Neuronal stem cell (in vitro differentiated cells): Measurements from ENCODE around the gene NTMT2.
A peak's percentile ranks its signal among the peaks of the same experiment; 100 is the strongest.

Experiments used
- DNase-seq: peaks from one replicate; pipeline ENCODE4 v3.0.0-alpha.2; 2013; ENCODE audit warnings: low spot score
- H2AFZ ChIP-seq: one replicate; pipeline ENCODE4 v1.6.1; 2013; ENCODE audit warnings: mild to moderate bottlenecking, low read length, inconsistent platforms
- H2AK5ac ChIP-seq: 2 replicates; pipeline ENCODE4 v1.6.1; 2013; ENCODE audit warnings: low read depth, mild to moderate bottlenecking, inconsistent platforms, low read length, moderate library complexity, mixed read lengths
- H2BK120ac ChIP-seq: 2 replicates; pipeline ENCODE4 v1.6.1; 2013; ENCODE audit warnings: low read depth, mild to moderate bottlenecking, inconsistent platforms, low read length, moderate library complexity, mixed read lengths
- H2BK12ac ChIP-seq: one replicate; pipeline ENCODE4 v1.6.1; 2013; ENCODE audit warnings: low read length, inconsistent platforms
- H2BK15ac ChIP-seq: 2 replicates; pipeline ENCODE4 v1.6.1; 2013; ENCODE audit warnings: mild to moderate bottlenecking, low read length, inconsistent platforms, mixed read lengths
- H2BK5ac ChIP-seq: one replicate; pipeline ENCODE4 v1.6.1; 2013; ENCODE audit warnings: inconsistent platforms, mild to moderate bottlenecking, low read length, moderate library complexity
- H3K14ac ChIP-seq: one replicate; pipeline ENCODE4 v1.6.1; 2013; ENCODE audit warnings: low read length, inconsistent platforms
- H3K18ac ChIP-seq: 2 replicates; pipeline ENCODE4 v1.6.1; 2013; ENCODE audit warnings: low read length, inconsistent platforms
- H3K23ac ChIP-seq: 2 replicates; pipeline ENCODE4 v1.6.1; 2013; ENCODE audit warnings: low read depth, mild to moderate bottlenecking, mixed read lengths, low read length, inconsistent platforms; ENCODE audit not compliant: poor library complexity
- H3K27ac ChIP-seq: replicated peaks from 3 replicates; pipeline ENCODE4 v1.5.1; 2013; ENCODE audit warnings: low read length, inconsistent platforms
- H3K27me3 ChIP-seq, 3 experiments: 2 replicates each; pipeline ENCODE4 v1.6.1; 2013; ENCODE audit warnings: low read length in 3 of 3, mild to moderate bottlenecking in 2 of 3, inconsistent platforms in 1 of 3, low read depth in 1 of 3, mixed read lengths in 1 of 3, moderate library complexity in 1 of 3; ENCODE audit not compliant: control insufficient read depth in 3 of 3, insufficient read depth in 3 of 3
- H3K36me3 ChIP-seq, 2 donors: replicated peaks in 1 of 2; 2 replicates each; pipeline ENCODE4 v1.6.1; 2013; ENCODE audit warnings: low read length in 2 of 2; ENCODE audit not compliant: control insufficient read depth in 2 of 2, insufficient read depth in 2 of 2
- H3K4ac ChIP-seq: 2 replicates; pipeline ENCODE4 v1.6.1; 2013; ENCODE audit warnings: inconsistent platforms, mild to moderate bottlenecking, low read length, moderate library complexity
- H3K4me1 ChIP-seq, 2 donors: 1 replicate in 1 of 2; 2 replicates in 1 of 2; pipeline ENCODE4 v1.6.1; 2013; ENCODE audit warnings: low read length in 2 of 2, low read depth in 1 of 2; ENCODE audit not compliant: control insufficient read depth in 2 of 2, insufficient read depth in 1 of 2
- H3K4me2 ChIP-seq: one replicate; pipeline ENCODE4 v1.6.1; 2013; ENCODE audit warnings: mild to moderate bottlenecking, low read length, inconsistent platforms; ENCODE audit not compliant: insufficient read depth, poor library complexity, severe bottlenecking
- H3K4me3 ChIP-seq, 2 donors: 2 replicates each; pipeline ENCODE4 v1.5.1; 2013; ENCODE audit warnings: low read length in 2 of 2, mild to moderate bottlenecking in 2 of 2, inconsistent platforms in 1 of 2, moderate library complexity in 1 of 2
- H3K79me1 ChIP-seq: one replicate; pipeline ENCODE4 v1.6.1; 2013; ENCODE audit warnings: low read depth, mild to moderate bottlenecking, inconsistent platforms, low read length, moderate library complexity
- H3K9ac ChIP-seq: one replicate; pipeline ENCODE4 v1.6.1; 2013; ENCODE audit warnings: mild to moderate bottlenecking, low read depth, low read length, inconsistent platforms; ENCODE audit not compliant: poor library complexity
- H3K9me3 ChIP-seq, 2 donors: replicated peaks in 1 of 2; 2 replicates each; pipeline versions ENCODE3 to v1.6.1; 2013; ENCODE audit warnings: low read length in 2 of 2, mild to moderate bottlenecking in 2 of 2, inconsistent platforms in 1 of 2, low read depth in 1 of 2, mixed read lengths in 1 of 2, moderate library complexity in 1 of 2; ENCODE audit not compliant: control insufficient read depth in 2 of 2, insufficient read depth in 1 of 2
- H4K8ac ChIP-seq: one replicate; pipeline ENCODE4 v1.6.1; 2013; ENCODE audit warnings: low read depth, mild to moderate bottlenecking, inconsistent platforms, low read length, moderate library complexity
- H4K91ac ChIP-seq: one replicate; pipeline ENCODE4 v1.6.1; 2013; ENCODE audit warnings: low read length, low read depth, mild to moderate bottlenecking, inconsistent platforms; ENCODE audit not compliant: poor library complexity
- whole genome bisulfite sequencing, 2 donors: extraction: QIAGEN DNeasy Blood & Tissue Kit; methylation state at CpG; one replicate each; pipeline ENCODE4 v1.1.7; 2013; ENCODE audit warnings: missing lambda C conversion rate in 2 of 2, mixed read lengths in 1 of 2; ENCODE audit not compliant: insufficient read length in 2 of 2, insufficient replicate concordance in 1 of 2; ENCODE audit errors: extremely low coverage in 2 of 2; 5-methylcytosine and 5-hydroxymethylcytosine counted together

Gene NTMT2

DNA sequence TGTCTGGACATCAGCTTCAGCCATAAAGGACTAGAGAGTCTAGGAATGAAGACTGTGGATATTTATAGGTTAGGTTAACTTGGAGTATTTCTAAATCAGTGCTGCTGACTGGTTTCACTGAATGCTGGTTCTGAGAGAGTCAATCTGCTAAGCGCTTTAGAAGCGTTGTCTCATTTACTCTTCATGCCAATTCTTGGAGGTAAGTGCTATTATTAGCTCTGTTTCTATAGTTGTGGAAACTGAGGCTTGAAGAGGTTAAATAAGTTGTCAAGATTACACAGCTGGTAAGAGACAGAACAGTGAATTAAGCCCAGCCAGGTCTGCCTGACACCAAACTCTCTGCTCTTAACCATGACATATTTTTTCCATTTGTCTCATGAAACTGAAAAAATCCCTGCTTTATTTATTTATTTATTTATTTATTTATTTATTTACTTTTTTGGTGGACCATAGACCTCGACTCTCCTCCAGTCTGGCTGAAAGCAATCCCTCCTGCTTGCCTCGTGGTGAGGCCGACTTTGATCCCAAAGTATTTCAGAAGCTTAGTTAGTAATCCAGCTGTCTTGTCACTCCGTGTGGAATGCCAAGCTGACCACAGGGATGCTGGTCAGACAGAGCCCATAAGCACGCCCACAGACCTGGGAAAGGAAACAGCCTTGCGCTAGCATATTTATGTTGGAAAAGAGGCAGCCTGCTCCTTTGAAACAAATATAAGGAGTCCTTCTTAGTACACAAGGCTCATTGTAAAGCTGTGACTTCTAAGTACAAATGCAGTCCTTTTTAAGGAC lies 16.9 kb downstream of the NTMT2 start:
- Histone ChIP-seq H2BK12ac (no peak overlapping the region), H3K4me1 (no peaks in the 10 kb centered on the region), H2AFZ (peak overlapping the region; percentile 24), H3K9ac (no peak overlapping the region), H3K79me1 (no peaks in the 10 kb centered on the region), H2BK5ac (no peak overlapping the region), H4K8ac (no peak overlapping the region), H3K4ac (no peak overlapping the region), H2BK15ac (no peak overlapping the region), H3K18ac (no peak overlapping the region), H4K91ac (no peak overlapping the region), H3K36me3 (no peaks in the 10 kb centered on the region), H2BK120ac (no peak overlapping the region), H3K27me3 (no peaks in the 10 kb centered on the region), H3K4me2 (no peak overlapping the region), H3K23ac (no peak overlapping the region), H3K4me3 (no peak overlapping the region), H2AK5ac (no peak overlapping the region), H3K9me3 (no peaks in the 10 kb centered on the region), H3K27ac (no peak overlapping the region), H3K14ac (no peak overlapping the region)
- WGBS, 2 donors = no CpG with 5 or more reads among the region's 8 CpGs
- peak; percentile 26 for DNase-seq

DNA sequence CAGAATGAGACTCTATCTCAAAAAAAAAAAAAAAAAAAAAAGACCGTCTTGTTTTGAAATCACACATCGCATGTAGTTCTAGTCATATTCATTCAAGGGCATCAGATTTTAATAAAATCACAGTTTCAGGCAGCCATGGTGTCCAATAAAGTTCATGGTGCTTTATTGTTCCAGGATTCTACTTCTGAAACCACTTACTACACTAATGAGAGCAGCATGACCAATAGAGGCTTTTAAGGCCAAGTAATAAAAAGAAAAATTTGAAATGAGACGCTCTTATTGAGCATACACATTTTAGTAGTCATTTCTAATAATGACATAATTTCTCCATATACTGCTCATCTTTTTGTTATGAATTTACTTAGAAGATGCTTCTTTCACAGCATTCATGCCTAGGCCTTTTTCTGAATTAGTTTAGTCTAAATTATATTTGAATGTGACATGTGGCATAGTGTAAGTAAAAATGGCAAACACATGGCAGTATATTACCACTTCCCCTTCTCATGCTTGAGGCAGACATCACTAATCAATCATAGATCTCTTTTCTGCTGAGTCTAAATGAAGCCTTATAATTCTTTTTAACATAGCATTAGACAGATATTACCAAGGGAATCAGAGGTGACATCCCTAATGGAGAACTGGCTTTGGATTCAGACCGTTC lies 18.5 kb downstream of the NTMT2 start:
- H3K4ac ChIP-seq = no peak overlapping the region
- no peak overlapping the region for H3K27ac ChIP-seq
- H3K4me1 ChIP-seq = no peaks in the 10 kb centered on the region
- no peak overlapping the region for H2BK120ac ChIP-seq
- no peak overlapping the region for H3K23ac ChIP-seq
- no peak overlapping the region for H4K91ac ChIP-seq
- no peak overlapping the region for H2BK12ac ChIP-seq
- no peak overlapping the region for H2BK15ac ChIP-seq
- H3K36me3 ChIP-seq = no peaks in the 10 kb centered on the region
- no peak overlapping the region for H3K9ac ChIP-seq
- no peak overlapping the region for H2BK5ac ChIP-seq
- H4K8ac ChIP-seq = no peak overlapping the region
- DNase-seq = no peak
- no peak overlapping the region for H3K4me2 ChIP-seq
- H2AK5ac ChIP-seq = no peak overlapping the region
- no peaks in the 10 kb centered on the region for H3K9me3 ChIP-seq
- no peak overlapping the region for H3K4me3 ChIP-seq
- no peak overlapping the region for H3K14ac ChIP-seq
- no peak overlapping the region for H3K18ac ChIP-seq
- no CpG with 5 or more reads among the region's 4 CpGs for WGBS, 2 donors
- H2AFZ ChIP-seq = no peak overlapping the region
- H3K27me3 ChIP-seq = no peaks in the 10 kb centered on the region
- no peaks in the 10 kb centered on the region for H3K79me1 ChIP-seq

DNA sequence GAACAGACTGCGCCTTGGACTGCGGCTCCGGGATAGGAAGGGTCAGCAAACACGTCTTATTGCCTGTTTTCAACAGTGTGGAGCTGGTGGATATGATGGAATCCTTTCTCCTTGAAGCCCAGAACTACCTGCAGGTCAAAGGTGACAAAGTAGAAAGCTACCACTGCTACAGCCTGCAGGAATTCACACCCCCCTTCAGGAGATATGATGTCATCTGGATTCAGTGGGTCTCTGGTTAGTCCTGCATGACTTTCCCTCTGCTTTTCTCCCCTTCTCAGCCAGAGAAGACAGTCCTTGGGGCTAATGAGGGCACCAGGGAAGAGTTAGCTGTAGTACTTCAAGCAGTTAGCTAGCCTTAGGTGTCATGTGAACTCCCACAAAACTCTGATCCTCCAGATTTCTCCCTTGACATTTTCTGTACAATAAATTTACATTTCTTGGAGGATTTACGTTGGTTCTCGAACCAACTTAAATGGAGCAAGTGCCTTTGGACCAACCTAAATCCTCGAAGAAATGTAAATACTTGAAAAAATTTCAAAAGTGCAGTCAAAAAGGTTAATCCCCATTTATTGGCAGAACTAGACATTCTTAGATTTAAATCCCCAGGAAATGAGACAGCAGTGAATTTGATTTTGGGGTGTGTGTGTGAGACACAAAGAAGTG lies 20.9 kb downstream of the NTMT2 start:
- Histone ChIP-seq H3K23ac (no peak overlapping the region), H2BK15ac (no peak overlapping the region), H2BK12ac (no peak overlapping the region), H2BK120ac (no peak overlapping the region), H4K91ac (no peak overlapping the region), H3K4me1 (no peaks in the 10 kb centered on the region), H3K9me3 (peaks cover 0 to 1% of the 10 kb centered on the region in 2 donors), H3K14ac (no peak overlapping the region), H2AK5ac (no peak overlapping the region), H2AFZ (no peak overlapping the region), H3K9ac (no peak overlapping the region), H2BK5ac (no peak overlapping the region), H3K36me3 (no peaks in the 10 kb centered on the region), H3K27me3 (no peaks in the 10 kb centered on the region), H4K8ac (no peak overlapping the region), H3K79me1 (no peaks in the 10 kb centered on the region), H3K4ac (no peak overlapping the region), H3K27ac (no peak overlapping the region), H3K18ac (no peak overlapping the region), H3K4me2 (no peak overlapping the region), H3K4me3 (no peak overlapping the region)
- WGBS, 2 donors = no CpG with 5 or more reads among the region's 7 CpGs
- DNase-seq = no peak

DNA sequence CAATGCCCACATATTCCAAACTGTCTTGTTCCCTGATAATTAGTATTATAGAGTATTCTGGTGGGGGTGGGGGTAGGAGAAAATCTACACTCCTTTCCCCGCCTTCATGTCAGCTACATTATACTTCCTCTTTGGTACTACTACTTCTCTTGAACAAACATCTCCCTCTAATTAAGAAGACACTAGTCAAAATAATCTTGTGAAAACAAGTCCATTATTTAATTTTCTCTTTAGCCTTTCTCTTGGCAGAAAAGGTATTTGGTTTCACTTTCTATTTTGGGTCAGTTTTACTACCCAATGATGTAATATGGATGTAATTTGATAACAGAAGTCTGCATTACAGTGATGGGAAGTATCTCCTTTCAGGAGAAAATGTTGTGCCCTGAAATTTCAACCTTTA lies 22.5 kb downstream of the NTMT2 start:
- H3K9me3 ChIP-seq = peaks cover 0 to 1% of the 10 kb centered on the region in 2 donors
- H4K8ac ChIP-seq = no peak overlapping the region
- no peak overlapping the region for H3K27ac ChIP-seq
- no peak overlapping the region for H3K4me3 ChIP-seq
- no peak overlapping the region for H3K4me2 ChIP-seq
- no peak overlapping the region for H2AK5ac ChIP-seq
- no peak overlapping the region for H3K18ac ChIP-seq
- WGBS, 2 donors = no CpG with 5 or more reads among the region's 1 CpG
- H3K9ac ChIP-seq = no peak overlapping the region
- H4K91ac ChIP-seq = no peak overlapping the region
- DNase-seq = no peak
- H2BK120ac ChIP-seq = no peak overlapping the region
- H3K36me3 ChIP-seq = no peaks in the 10 kb centered on the region
- H2BK15ac ChIP-seq = no peak overlapping the region
- no peak overlapping the region for H3K4ac ChIP-seq
- H3K4me1 ChIP-seq = no peaks in the 10 kb centered on the region
- no peak overlapping the region for H3K14ac ChIP-seq
- H3K27me3 ChIP-seq = no peaks in the 10 kb centered on the region
- no peak overlapping the region for H3K23ac ChIP-seq
- H2BK12ac ChIP-seq = no peak overlapping the region
- no peak overlapping the region for H2BK5ac ChIP-seq
- no peak overlapping the region for H2AFZ ChIP-seq
- H3K79me1 ChIP-seq = no peaks in the 10 kb centered on the region
